CD14-positive monocyte (primary cell): ENCODE data around the gene BIRC2. TPM values are rescaled to one million over a fixed set of nuclear protein-coding genes. Genes with fewer than 3 reads are reported as not detected.

Experiments
- DNase-seq, 3 donors: peaks; one replicate each; pipeline ENCODE4 v3.0.0-alpha.2; 2011 to 2022
- H2AFZ ChIP-seq: 2 replicates; pipeline ENCODE4 v1.6.0; 2012; ENCODE audit warnings: mild to moderate bottlenecking, low read depth, low read length, inconsistent platforms; ENCODE audit not compliant: insufficient read depth, poor library complexity, severe bottlenecking
- H3K27ac ChIP-seq, 2 donors: 1 replicate in 1 of 2; 2 replicates in 1 of 2; pipeline ENCODE4 v1.5.1; 2012 to 2013; ENCODE audit warnings: low read length in 2 of 2, control low read depth in 1 of 2, inconsistent platforms in 1 of 2, low read depth in 1 of 2, mild to moderate bottlenecking in 1 of 2
- H3K27me3 ChIP-seq, 2 donors: one replicate each; pipeline versions ENCODE4 v1.6.0 to v1.6.1; 2011 to 2013; ENCODE audit warnings: low read length in 2 of 2; ENCODE audit not compliant: control insufficient read depth in 2 of 2, insufficient read depth in 2 of 2
- H3K36me3 ChIP-seq, 2 donors: replicated peaks in 1 of 2; 1 replicate in 1 of 2; 2 replicates in 1 of 2; pipeline versions ENCODE4 v1.5.1 to v1.6.1; 2012 to 2013; ENCODE audit warnings: low read length in 2 of 2, control low read depth in 1 of 2, inconsistent platforms in 1 of 2, mild to moderate bottlenecking in 1 of 2; ENCODE audit not compliant: insufficient read depth in 2 of 2, control insufficient read depth in 1 of 2
- H3K4me1 ChIP-seq, 2 donors: 1 replicate in 1 of 2; 2 replicates in 1 of 2; pipeline versions ENCODE4 v1.5.1 to v1.6.1; 2012 to 2013; ENCODE audit warnings: low read length in 2 of 2, control low read depth in 1 of 2, inconsistent platforms in 1 of 2, mild to moderate bottlenecking in 1 of 2, moderate library complexity in 1 of 2; ENCODE audit not compliant: insufficient read depth in 2 of 2, control insufficient read depth in 1 of 2
- H3K4me2 ChIP-seq: replicated peaks from 2 replicates; pipeline ENCODE3; 2012; ENCODE audit warnings: low read length, moderate library complexity, mild to moderate bottlenecking; ENCODE audit not compliant: poor library complexity, severe bottlenecking; ENCODE audit errors: extremely low read depth
- H3K4me3 ChIP-seq, 3 experiments: fragments of 200-600 bp in 1 of 3; sonication (generic) in 1 of 3; replicated peaks in 1 of 3; 1 replicate in 2 of 3; 2 replicates in 1 of 3; pipeline ENCODE4 v1.5.1; 2011 to 2013; ENCODE audit warnings: low read length in 3 of 3, mild to moderate bottlenecking in 3 of 3, control low read depth in 2 of 3, low read depth in 2 of 3, inconsistent platforms in 1 of 3, moderate library complexity in 1 of 3
- H3K79me2 ChIP-seq: 2 replicates; pipeline ENCODE4 v1.6.0; 2012; ENCODE audit warnings: mild to moderate bottlenecking, control low read depth, inconsistent platforms, low read length, moderate library complexity; ENCODE audit not compliant: insufficient read depth
- H3K9ac ChIP-seq: 2 replicates; pipeline ENCODE4 v1.6.0; 2017; ENCODE audit warnings: low read length, mild to moderate bottlenecking; ENCODE audit not compliant: insufficient read depth, poor library complexity, severe bottlenecking
- H3K9me3 ChIP-seq, 2 donors: replicated peaks in 1 of 2; 1 replicate in 1 of 2; 2 replicates in 1 of 2; pipeline versions ENCODE4 v1.5.1 to v1.6.1; 2012 to 2013; ENCODE audit warnings: low read length in 2 of 2, control low read depth in 1 of 2; ENCODE audit not compliant: control insufficient read depth in 1 of 2, insufficient read depth in 1 of 2
- H4K20me1 ChIP-seq: 2 replicates; pipeline ENCODE4 v1.6.0; 2012; ENCODE audit warnings: mild to moderate bottlenecking, low read length, control low read depth, moderate library complexity; ENCODE audit not compliant: insufficient read depth
- H3K27ac Mint-ChIP-seq, 7 donors: one replicate each; pipeline ENCODE4 v1.8.0; 2020; ENCODE audit warnings: mild to moderate bottlenecking in 7 of 7, mixed read lengths in 7 of 7, moderate library complexity in 6 of 7, inconsistent platforms in 2 of 7
- H3K27me3 Mint-ChIP-seq, 3 donors: one replicate each; pipeline ENCODE4 v1.8.0; 2021 to 2022; ENCODE audit warnings: low read depth in 3 of 3, mild to moderate bottlenecking in 3 of 3, mixed read lengths in 3 of 3, moderate library complexity in 3 of 3, inconsistent platforms in 1 of 3
- H3K36me3 Mint-ChIP-seq, 2 donors: one replicate each; pipeline ENCODE4 v1.8.0; 2020; ENCODE audit warnings: mixed read lengths in 2 of 2, inconsistent platforms in 1 of 2, mild to moderate bottlenecking in 1 of 2
- H3K4me1 Mint-ChIP-seq: one replicate; pipeline ENCODE4 v1.8.0; 2020; ENCODE audit warnings: mild to moderate bottlenecking, mixed read lengths
- H3K4me3 Mint-ChIP-seq, 2 donors: one replicate each; pipeline ENCODE4 v1.8.0; 2020; ENCODE audit warnings: mild to moderate bottlenecking in 2 of 2, mixed read lengths in 2 of 2, moderate library complexity in 1 of 2
- H3K9me3 Mint-ChIP-seq, 7 donors: one replicate each; pipeline ENCODE4 v1.8.0; 2020 to 2022; ENCODE audit warnings: mixed read lengths in 7 of 7, mild to moderate bottlenecking in 6 of 7, moderate library complexity in 6 of 7, inconsistent platforms in 2 of 7
- CTCF ChIP-seq: fragments of 200-600 bp; IDR thresholded peaks from one replicate; pipeline ENCODE4 v1.8.0; 2022; ENCODE audit warnings: antibody characterized with exemption, mild to moderate bottlenecking
- WGBS: methylation state at CpG from one replicate; pipeline ENCODE4 v1.1.5; 2013; ENCODE audit warnings: missing lambda C conversion rate; ENCODE audit not compliant: insufficient coverage; 5-methylcytosine and 5-hydroxymethylcytosine counted together
- intact Hi-C, 2 donors: fragments of 100-400 bp; cut with micrococcal nuclease; formaldehyde crosslinking; loops; one replicate each; pipeline versions ENCODE4 v1.15.0 to v1.15.1; 2023
- polyA plus RNA-seq, 3 donors: library from polyadenylated mRNA; depleted of rRNA in 1 of 3; unstranded in 2 of 3; stranded (reverse) in 1 of 3; fragments of 300-500 nt in 2 of 3; fragments of >200 nt in 1 of 3; fragmentation: Illumina TruSeq in 2 of 3; gene quantifications; 1 replicate in 2 of 3; 2 replicates in 1 of 3; pipeline ENCODE4 v1.2.3, GENCODE V29; 2012 to 2021

The BIRC2 gene
- polyA plus RNA-seq, 3 donors, result 25.3 to 54.7 (median 50.2) TPM

- intact Hi-C loops, result no loop called here
- H3K4me2 ChIP-seq, result no peak overlapping the region
- no peaks in the 10 kb centered on the region for H3K27me3 ChIP-seq
- H3K9ac ChIP-seq, result no peak overlapping the region
- Mint-ChIP-seq H3K27me3 (peaks cover 0 to 1% (median 0%) of the 10 kb centered on the region in 3 donors), H3K36me3 (peaks cover 48 to 76% of the 10 kb centered on the region in 2 donors), H3K4me3 (no peak overlapping the region), H3K9me3 (no peaks in the 10 kb centered on the region), H3K27ac (peak overlapping the region in 1 of 7 donors; percentile 30), H3K4me1 (peaks cover 24% of the 10 kb centered on the region)
- H4K20me1 ChIP-seq, result peaks cover 74% of the 10 kb centered on the region
- peaks cover 70 to 92% of the 10 kb centered on the region in 2 donors for H3K36me3 ChIP-seq
- H3K4me1 ChIP-seq, result peaks cover 0 to 4% of the 10 kb centered on the region in 2 donors
- H3K27ac ChIP-seq, result no peak overlapping the region
- no peak overlapping the region for H3K4me3 ChIP-seq
- H2AFZ ChIP-seq, result no peak overlapping the region
- peaks cover 2% of the 10 kb centered on the region for H3K79me2 ChIP-seq
- no peak for TF ChIP-seq CTCF
- H3K9me3 ChIP-seq, result no peaks in the 10 kb centered on the region
- no peak for DNase-seq
- WGBS, result no CpG with 5 or more reads among the region's 2 CpGs
These were observed 52.2 kb downstream of the BIRC2 start for GRCh38 chr11:102399189-102399588.

GRCh38 chr11:102400603-102401002, 53.6 kb downstream of the BIRC2 start:
- H3K9ac ChIP-seq, result no peak overlapping the region
- no peak overlapping the region for H3K4me2 ChIP-seq
- Mint-ChIP-seq H3K27me3 (peaks cover 0 to 1% (median 0%) of the 10 kb centered on the region in 3 donors), H3K27ac (no peak overlapping the region), H3K4me3 (no peak overlapping the region), H3K36me3 (peaks cover 40 to 73% of the 10 kb centered on the region in 2 donors), H3K9me3 (no peaks in the 10 kb centered on the region), H3K4me1 (peaks cover 24% of the 10 kb centered on the region)
- H3K79me2 ChIP-seq, result peaks cover 15% of the 10 kb centered on the region
- H3K36me3 ChIP-seq, result peaks cover 63 to 83% of the 10 kb centered on the region in 2 donors
- no peak overlapping the region for H3K27ac ChIP-seq
- H3K4me1 ChIP-seq, result peaks cover 0 to 4% of the 10 kb centered on the region in 2 donors
- H2AFZ ChIP-seq, result no peak overlapping the region
- intact Hi-C loops, result no loop called here
- no peak for DNase-seq
- no peaks in the 10 kb centered on the region for H3K27me3 ChIP-seq
- no peak overlapping the region for H3K4me3 ChIP-seq
- no peak for TF ChIP-seq CTCF
- H3K9me3 ChIP-seq, result no peaks in the 10 kb centered on the region
- H4K20me1 ChIP-seq, result peaks cover 77% of the 10 kb centered on the region
- 100% methylated on average over 1 of the region's 5 CpGs for WGBS
